K562 treated with DMSO at 1 percent for 24 hours (cell line): ENCODE data around the gene PARD3B. TPM values are rescaled to one million over a fixed set of nuclear protein-coding genes. Genes with fewer than 3 reads are reported as not detected.

Experiments
- total RNA-seq: library from RNA; unstranded; fragments of 300-600 nt; gene quantifications from 2 replicates; pipeline ENCODE4 v1.2.3, GENCODE V29; 2022; ENCODE audit warnings: low read depth; ENCODE audit not compliant: insufficient read depth

The PARD3B gene
- 5.5 and 6.4 TPM in 2 replicates for total RNA-seq

DNA sequence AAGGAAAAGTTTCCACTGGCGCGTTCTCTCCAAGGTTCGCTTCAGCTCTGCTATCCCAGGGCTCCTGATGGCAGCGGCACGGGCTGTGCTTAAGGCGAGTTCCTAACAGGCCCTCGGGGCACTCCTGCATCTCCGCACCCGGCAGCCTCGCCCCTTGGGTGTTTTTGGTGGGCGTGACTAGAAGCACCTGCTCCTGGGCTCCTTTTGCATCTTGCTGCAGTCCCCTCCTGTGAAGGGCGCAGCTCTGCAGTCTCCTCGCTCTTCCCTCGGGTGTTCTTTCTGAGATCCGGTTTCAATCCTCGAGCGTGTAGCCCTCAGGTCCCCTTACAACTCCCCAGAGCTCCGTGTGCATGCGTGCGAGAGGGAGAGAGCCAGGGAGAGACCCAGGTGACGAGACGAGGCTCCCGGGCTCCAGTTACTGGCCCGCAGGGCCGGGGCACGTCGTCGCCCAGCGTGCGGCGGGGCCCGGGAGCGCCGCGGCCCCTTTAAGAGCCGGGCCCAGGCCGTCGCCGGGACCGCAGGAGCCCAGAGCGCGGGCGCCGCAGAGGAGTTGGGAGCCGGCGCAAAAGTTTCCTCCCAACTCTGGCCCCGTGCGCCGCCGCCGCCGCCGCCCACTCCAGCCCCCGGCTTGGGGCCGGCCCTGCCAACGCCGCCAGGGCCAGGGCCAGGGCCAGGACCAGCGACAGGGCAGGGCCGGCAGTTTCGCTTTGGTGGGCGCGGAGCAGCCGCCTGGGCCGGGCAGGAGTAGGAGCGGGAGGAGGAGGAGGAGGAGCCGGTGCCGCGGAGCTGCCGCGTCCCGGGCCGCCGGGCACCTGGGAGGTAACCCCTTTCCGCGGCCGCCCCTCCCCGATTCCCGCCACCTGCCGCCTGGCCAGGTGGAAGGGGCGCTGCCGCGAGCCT, at the start of gene PARD3B:
TSS of gene PARD3B (plus strand) at position 515 of the 900 bp plus-strand sequence. CDS start 525 bp downstream, outside the sequence.

